ENCODE results near the gene ERBB3.
"Not testable (repeated sequence)": the region's sequence is repeated elsewhere in the genome, so short reads cannot be mapped to it uniquely, and the experiment has no call there.

Gene ERBB3

GRCh38 chr12:56107242-56107641, 27.3 kb downstream of the ERBB3 start:
- no peak overlapping the region for H3K4me3 ChIP-seq (ENCODE audit: low read depth in 1 of 2, low read length in 2 of 2)
- no peaks in the 10 kb centered on the region for H3K9me3 ChIP-seq (ENCODE audit: control insufficient read depth in 1 of 2, low read length in 2 of 2)
- H3K27ac ChIP-seq (ENCODE audit: low read depth, low read length): no peak overlapping the region
- H3K36me3 ChIP-seq (ENCODE audit: control insufficient read depth in 1 of 2, insufficient read depth in 2 of 2, low read length in 2 of 2): peaks cover 34 to 55% of the 10 kb centered on the region in 2 donors
- no peak overlapping the region for H3K9ac ChIP-seq (ENCODE audit: low read depth in 1 of 2, low read length in 2 of 2)
- H3K27me3 ChIP-seq (ENCODE audit: control insufficient read depth in 1 of 2, insufficient read depth in 2 of 2, low read length in 2 of 2): no peaks in the 10 kb centered on the region
- peaks cover 22 to 25% of the 10 kb centered on the region in 2 donors for H3K4me1 ChIP-seq (ENCODE audit: control insufficient read depth in 1 of 2, insufficient read depth in 2 of 2, low read length in 2 of 2)

GRCh38 chr12:56110571-56110970, 30.6 kb downstream of the ERBB3 start:
- H3K27ac ChIP-seq (ENCODE audit: low read depth, low read length): no peak overlapping the region
- peaks cover 41 to 77% of the 10 kb centered on the region in 2 donors for H3K36me3 ChIP-seq (ENCODE audit: control insufficient read depth in 1 of 2, insufficient read depth in 2 of 2, low read length in 2 of 2)

GRCh38 chr12:56114084-56114483, 34.1 kb downstream of the ERBB3 start:
- no peak overlapping the region for H3K27ac ChIP-seq (ENCODE audit: low read depth, low read length)
- H3K36me3 ChIP-seq (ENCODE audit: control insufficient read depth in 1 of 2, insufficient read depth in 2 of 2, low read length in 2 of 2): peaks cover 28 to 56% of the 10 kb centered on the region in 2 donors

More at GRCh38 chr12:56110571-56110970, 30.6 kb downstream of the ERBB3 start:
- Histone ChIP-seq H3K4me1 (ENCODE audit: control insufficient read depth in 1 of 2, insufficient read depth in 2 of 2, low read length in 2 of 2) (peaks cover 10 to 12% of the 10 kb centered on the region in 2 donors), H3K9ac (ENCODE audit: low read depth in 1 of 2, low read length in 2 of 2) (no peak overlapping the region), H3K4me3 (ENCODE audit: low read depth in 1 of 2, low read length in 2 of 2) (no peak overlapping the region), H3K27me3 (ENCODE audit: control insufficient read depth in 1 of 2, insufficient read depth in 2 of 2, low read length in 2 of 2) (no peaks in the 10 kb centered on the region), H3K9me3 (ENCODE audit: control insufficient read depth in 1 of 2, low read length in 2 of 2) (no peaks in the 10 kb centered on the region)

GRCh38 chr12:56115329-56115728, 35.4 kb downstream of the ERBB3 start:
- Histone ChIP-seq H3K4me1 (ENCODE audit: control insufficient read depth in 1 of 2, insufficient read depth in 2 of 2, low read length in 2 of 2) (peaks cover 19 to 20% of the 10 kb centered on the region in 2 donors), H3K27me3 (ENCODE audit: control insufficient read depth in 1 of 2, insufficient read depth in 2 of 2, low read length in 2 of 2) (no peaks in the 10 kb centered on the region), H3K4me3 (ENCODE audit: low read depth in 1 of 2, low read length in 2 of 2) (peak overlapping the region; percentile 90 to 91), H3K9ac (ENCODE audit: low read depth in 1 of 2, low read length in 2 of 2) (peak overlapping the region; percentile 89 to 92), H3K9me3 (ENCODE audit: control insufficient read depth in 1 of 2, low read length in 2 of 2) (no peaks in the 10 kb centered on the region), H3K27ac (ENCODE audit: low read depth, low read length) (peak overlapping the region; percentile 64), H3K36me3 (ENCODE audit: control insufficient read depth in 1 of 2, insufficient read depth in 2 of 2, low read length in 2 of 2) (peaks cover 21 to 43% of the 10 kb centered on the region in 2 donors)

More at GRCh38 chr12:56114084-56114483, 34.1 kb downstream of the ERBB3 start:
- Histone ChIP-seq H3K4me3 (ENCODE audit: low read depth in 1 of 2, low read length in 2 of 2) (no peak overlapping the region), H3K9me3 (ENCODE audit: control insufficient read depth in 1 of 2, low read length in 2 of 2) (no peaks in the 10 kb centered on the region), H3K4me1 (ENCODE audit: control insufficient read depth in 1 of 2, insufficient read depth in 2 of 2, low read length in 2 of 2) (peaks cover 7 to 12% of the 10 kb centered on the region in 2 donors), H3K9ac (ENCODE audit: low read depth in 1 of 2, low read length in 2 of 2) (no peak overlapping the region), H3K27me3 (ENCODE audit: control insufficient read depth in 1 of 2, insufficient read depth in 2 of 2, low read length in 2 of 2) (no peaks in the 10 kb centered on the region)

- Histone ChIP-seq H3K4me1 (ENCODE audit: control insufficient read depth in 1 of 2, insufficient read depth in 2 of 2, low read length in 2 of 2) (peaks cover 19 to 20% of the 10 kb centered on the region in 2 donors), H3K9me3 (ENCODE audit: control insufficient read depth in 1 of 2, low read length in 2 of 2) (no peaks in the 10 kb centered on the region), H3K9ac (ENCODE audit: low read depth in 1 of 2, low read length in 2 of 2) (peak within 1 kb of the TSS; percentile 89 to 92), H3K4me3 (ENCODE audit: low read depth in 1 of 2, low read length in 2 of 2) (peak within 1 kb of the TSS; percentile 90 to 91), H3K27ac (ENCODE audit: low read depth, low read length) (peak within 1 kb of the TSS; percentile 91), H3K36me3 (ENCODE audit: control insufficient read depth in 1 of 2, insufficient read depth in 2 of 2, low read length in 2 of 2) (peaks cover 10 to 42% of the 10 kb centered on the region in 2 donors), H3K27me3 (ENCODE audit: control insufficient read depth in 1 of 2, insufficient read depth in 2 of 2, low read length in 2 of 2) (no peaks in the 10 kb centered on the region)
These were observed 36.5 kb downstream of the ERBB3 start, which contains the start of gene RPL41 for GRCh38 chr12:56116267-56117081. TSS of gene RPL41 (plus strand) at chr12:56116633.

GRCh38 chr12:56117082-56117706, 37.2 kb downstream of the ERBB3 start:
- not testable (repeated sequence) for H3K9me3 ChIP-seq (ENCODE audit: control insufficient read depth in 1 of 2, low read length in 2 of 2); H3K27me3 ChIP-seq (ENCODE audit: control insufficient read depth in 1 of 2, insufficient read depth in 2 of 2, low read length in 2 of 2)
- peaks cover 19 to 20% of the 10 kb centered on the region in 2 donors for H3K4me1 ChIP-seq (ENCODE audit: control insufficient read depth in 1 of 2, insufficient read depth in 2 of 2, low read length in 2 of 2)
- peaks cover 8 to 44% of the 10 kb centered on the region in 2 donors for H3K36me3 ChIP-seq (ENCODE audit: control insufficient read depth in 1 of 2, insufficient read depth in 2 of 2, low read length in 2 of 2)
- peak overlapping the region; percentile 89 to 92 for H3K9ac ChIP-seq (ENCODE audit: low read depth in 1 of 2, low read length in 2 of 2)
- peak overlapping the region; percentile 91 for H3K27ac ChIP-seq (ENCODE audit: low read depth, low read length)
- H3K4me3 ChIP-seq (ENCODE audit: low read depth in 1 of 2, low read length in 2 of 2): peak overlapping the region; percentile 90 to 91

GRCh38 chr12:56117778-56118687, 38.1 kb downstream of the ERBB3 start, which contains the start of gene ZC3H10:
TSS of gene ZC3H10 (plus strand) at chr12:56118266. CDS start at chr12:56120563, 2,297 bp downstream.
- Histone ChIP-seq H3K27me3 (ENCODE audit: control insufficient read depth in 1 of 2, insufficient read depth in 2 of 2, low read length in 2 of 2) (no peaks in the 10 kb centered on the region), H3K4me1 (ENCODE audit: control insufficient read depth in 1 of 2, insufficient read depth in 2 of 2, low read length in 2 of 2) (peaks cover 19 to 20% of the 10 kb centered on the region in 2 donors), H3K36me3 (ENCODE audit: control insufficient read depth in 1 of 2, insufficient read depth in 2 of 2, low read length in 2 of 2) (peaks cover 4 to 40% of the 10 kb centered on the region in 2 donors), H3K4me3 (ENCODE audit: low read depth in 1 of 2, low read length in 2 of 2) (peak within 1 kb of the TSS; percentile 90 to 91), H3K27ac (ENCODE audit: low read depth, low read length) (peak within 1 kb of the TSS; percentile 92), H3K9ac (ENCODE audit: low read depth in 1 of 2, low read length in 2 of 2) (peak within 1 kb of the TSS; percentile 92 to 93), H3K9me3 (ENCODE audit: control insufficient read depth in 1 of 2, low read length in 2 of 2) (no peaks in the 10 kb centered on the region)

- H3K4me3 ChIP-seq (ENCODE audit: low read depth in 1 of 2, low read length in 2 of 2): peak overlapping the region; percentile 77 to 90
- peaks cover 19 to 20% of the 10 kb centered on the region in 2 donors for H3K4me1 ChIP-seq (ENCODE audit: control insufficient read depth in 1 of 2, insufficient read depth in 2 of 2, low read length in 2 of 2)
- peaks cover under 1 to 32% of the 10 kb centered on the region in 2 donors for H3K36me3 ChIP-seq (ENCODE audit: control insufficient read depth in 1 of 2, insufficient read depth in 2 of 2, low read length in 2 of 2)
- H3K9me3 ChIP-seq (ENCODE audit: control insufficient read depth in 1 of 2, low read length in 2 of 2): no peaks in the 10 kb centered on the region
- H3K9ac ChIP-seq (ENCODE audit: low read depth in 1 of 2, low read length in 2 of 2): peak overlapping the region; percentile 92 to 93
- no peaks in the 10 kb centered on the region for H3K27me3 ChIP-seq (ENCODE audit: control insufficient read depth in 1 of 2, insufficient read depth in 2 of 2, low read length in 2 of 2)
- H3K27ac ChIP-seq (ENCODE audit: low read depth, low read length): peak overlapping the region; percentile 92
These were observed 38.9 kb downstream of the ERBB3 start for GRCh38 chr12:56118688-56119357.

- H3K4me1 ChIP-seq (ENCODE audit: control insufficient read depth in 1 of 2, insufficient read depth in 2 of 2, low read length in 2 of 2): peaks cover 19 to 20% of the 10 kb centered on the region in 2 donors
- H3K27me3 ChIP-seq (ENCODE audit: control insufficient read depth in 1 of 2, insufficient read depth in 2 of 2, low read length in 2 of 2): no peaks in the 10 kb centered on the region
- peak overlapping the region; percentile 92 for H3K27ac ChIP-seq (ENCODE audit: low read depth, low read length)
- H3K9ac ChIP-seq (ENCODE audit: low read depth in 1 of 2, low read length in 2 of 2): peak overlapping the region in 1 of 2 donors; percentile 93
- peaks cover 0 to 26% of the 10 kb centered on the region in 2 donors for H3K36me3 ChIP-seq (ENCODE audit: control insufficient read depth in 1 of 2, insufficient read depth in 2 of 2, low read length in 2 of 2)
- peak overlapping the region in 1 of 2 donors; percentile 90 for H3K4me3 ChIP-seq (ENCODE audit: low read depth in 1 of 2, low read length in 2 of 2)
- H3K9me3 ChIP-seq (ENCODE audit: control insufficient read depth in 1 of 2, low read length in 2 of 2): no peaks in the 10 kb centered on the region
These were observed 39.4 kb downstream of the ERBB3 start for GRCh38 chr12:56119361-56119796.

Data from duodenal mucosa (tissue), 2 donors.